H1 (cell line): ENCODE data around the gene UBE2H. TPM values are rescaled to one million over a fixed set of nuclear protein-coding genes. Genes with fewer than 3 reads are reported as not detected.

ENCODE experiments used
- CTCF ChIA-PET: fragments of 300-600 bp; sonication (Branson Sonifier 250); formaldehyde crosslinking; loops from one replicate; lab custom pipeline; 2021; ENCODE audit not compliant: partially characterized antibody; lab: Charles Lee
- POLR2A ChIA-PET: fragments of 300-600 bp; sonication (Branson Sonifier 250); formaldehyde crosslinking; loops from one replicate; lab custom pipeline; 2021; ENCODE audit warnings: inconsistent platforms; ENCODE audit not compliant: partially characterized antibody; lab: Charles Lee
- DNase-seq, 2 experiments: peaks; one replicate each; pipeline versions ENCODE4 v3.0.0 to v3.0.0-alpha.2; 2010 to 2022; ENCODE audit warnings: low spot score in 2 of 2, low read depth in 1 of 2, mixed read lengths in 1 of 2
- FAIRE-seq: peaks from 2 replicates; lab custom pipeline; 2011; peaks lifted over from hg19 to GRCh38; lab: Jason Lieb, UNC
- H2AFZ ChIP-seq: 2 replicates; pipeline ENCODE4 v1.8.1; 2012; ENCODE audit warnings: low read length, inconsistent platforms
- H2AK5ac ChIP-seq: 2 replicates; pipeline ENCODE4 v1.6.1; 2013; ENCODE audit warnings: low read depth, low read length
- H2BK120ac ChIP-seq: replicated peaks from 2 replicates; pipeline ENCODE3; 2013; ENCODE audit warnings: low read depth, low read length, inconsistent platforms
- H2BK12ac ChIP-seq: 2 replicates; pipeline ENCODE4 v1.6.1; 2013; ENCODE audit warnings: low read depth, low read length
- H2BK15ac ChIP-seq: 2 replicates; pipeline ENCODE4 v1.6.1; 2013; ENCODE audit warnings: low read length
- H2BK20ac ChIP-seq: 2 replicates; pipeline ENCODE4 v1.6.1; 2013; ENCODE audit warnings: low read length
- H2BK5ac ChIP-seq: 2 replicates; pipeline ENCODE4 v1.6.1; 2013; ENCODE audit warnings: low read depth, low read length
- H3K14ac ChIP-seq: 2 replicates; pipeline ENCODE4 v1.6.1; 2013; ENCODE audit warnings: inconsistent platforms; ENCODE audit not compliant: insufficient read length
- H3K18ac ChIP-seq: 2 replicates; pipeline ENCODE4 v1.6.1; 2013; ENCODE audit warnings: low read length; ENCODE audit errors: extremely low read depth
- H3K23ac ChIP-seq: 2 replicates; pipeline ENCODE4 v1.6.1; 2013; ENCODE audit warnings: inconsistent platforms; ENCODE audit not compliant: insufficient read length
- H3K23me2 ChIP-seq: 2 replicates; pipeline ENCODE4 v1.6.1; 2013; ENCODE audit warnings: low read depth, low read length
- H3K27ac ChIP-seq: 2 replicates; pipeline ENCODE4 v1.6.1; 2011; ENCODE audit warnings: low read depth, low read length, inconsistent platforms
- H3K27me3 ChIP-seq, 4 experiments: replicated peaks in 1 of 4; 1 replicate in 1 of 4; 2 replicates in 3 of 4; pipeline versions ENCODE4 v1.6.1 to v1.8.1; 2011 to 2013; ENCODE audit warnings: low read length in 3 of 4, mild to moderate bottlenecking in 3 of 4, inconsistent platforms in 2 of 4, mixed read lengths in 2 of 4, moderate library complexity in 1 of 4; ENCODE audit not compliant: control insufficient read depth in 3 of 4, insufficient read depth in 3 of 4; ENCODE audit errors: extremely low read depth in 1 of 4
- H3K36me3 ChIP-seq, 4 experiments: 2 replicates each; pipeline versions ENCODE4 v1.6.1 to v1.8.1; 2011 to 2013; ENCODE audit warnings: mild to moderate bottlenecking in 4 of 4, low read length in 3 of 4, moderate library complexity in 2 of 4, control low read depth in 1 of 4, inconsistent platforms in 1 of 4; ENCODE audit not compliant: insufficient read depth in 4 of 4, control insufficient read depth in 2 of 4
- H3K4ac ChIP-seq: replicated peaks from 2 replicates; pipeline ENCODE3; 2013; ENCODE audit warnings: low read length, low read depth, mixed read lengths, inconsistent platforms; ENCODE audit not compliant: insufficient read length
- H3K4me1 ChIP-seq, 4 experiments: replicated peaks in 1 of 4; 1 replicate in 1 of 4; 2 replicates in 3 of 4; pipeline versions ENCODE4 v1.6.1 to v1.8.1; 2011 to 2013; ENCODE audit warnings: low read length in 3 of 4, inconsistent platforms in 2 of 4, mixed read lengths in 1 of 4; ENCODE audit not compliant: insufficient read depth in 4 of 4, control insufficient read depth in 3 of 4
- H3K4me2 ChIP-seq, 2 experiments: 2 replicates each; pipeline versions ENCODE4 v1.6.1 to v1.8.1; 2011 to 2013; ENCODE audit warnings: low read depth in 2 of 2, low read length in 2 of 2, control low read depth in 1 of 2, inconsistent platforms in 1 of 2, mild to moderate bottlenecking in 1 of 2; ENCODE audit not compliant: insufficient read depth in 1 of 2
- H3K4me3 ChIP-seq, 4 experiments: fragments of 200-600, 300-600 bp in 1 of 4; sonication (generic), shearing (Covaris generic), sonication (Bioruptor Twin) in 1 of 4; 2 replicates each; pipeline versions ENCODE4 v1.5.1 to v1.8.1; 2011 to 2016; ENCODE audit warnings: low read length in 4 of 4, low read depth in 3 of 4, control low read depth in 2 of 4, inconsistent platforms in 2 of 4, mild to moderate bottlenecking in 2 of 4, mixed read lengths in 1 of 4, moderate library complexity in 1 of 4; ENCODE audit not compliant: insufficient read depth in 2 of 4; ENCODE audit errors: extremely low read depth in 1 of 4
- H3K56ac ChIP-seq: replicated peaks from 2 replicates; pipeline ENCODE3; 2013; ENCODE audit warnings: low read depth, mild to moderate bottlenecking, mixed read lengths, low read length, inconsistent platforms; ENCODE audit not compliant: insufficient read length
- H3K79me1 ChIP-seq: 2 replicates; pipeline ENCODE4 v1.6.1; 2013; ENCODE audit warnings: low read depth, low read length, control low read depth
- H3K79me2 ChIP-seq, 2 experiments: 2 replicates each; pipeline versions ENCODE4 v1.6.1 to v1.8.1; 2012 to 2013; ENCODE audit warnings: low read length in 2 of 2, mild to moderate bottlenecking in 2 of 2, inconsistent platforms in 1 of 2; ENCODE audit not compliant: insufficient read depth in 2 of 2, control insufficient read depth in 1 of 2
- H3K9ac ChIP-seq, 4 experiments: replicated peaks in 1 of 4; 1 replicate in 1 of 4; 2 replicates in 3 of 4; pipeline versions ENCODE4 v1.6.1 to v1.8.1; 2011 to 2013; ENCODE audit warnings: low read depth in 3 of 4, low read length in 3 of 4, control low read depth in 2 of 4, mild to moderate bottlenecking in 2 of 4, moderate library complexity in 2 of 4, inconsistent platforms in 1 of 4; ENCODE audit errors: extremely low read depth in 1 of 4
- H3K9me3 ChIP-seq, 2 experiments: 2 replicates each; pipeline versions ENCODE4 v1.6.1 to v1.8.1; 2012 to 2013; ENCODE audit warnings: mild to moderate bottlenecking in 2 of 2, moderate library complexity in 2 of 2, control low read depth in 1 of 2, inconsistent platforms in 1 of 2, low read depth in 1 of 2, low read length in 1 of 2, mixed read lengths in 1 of 2; ENCODE audit not compliant: insufficient read depth in 2 of 2
- H4K20me1 ChIP-seq, 2 experiments: replicated peaks in 1 of 2; 2 replicates each; pipeline versions ENCODE3 to v1.8.1; 2011 to 2013; ENCODE audit warnings: inconsistent platforms in 2 of 2, low read length in 2 of 2, mild to moderate bottlenecking in 1 of 2; ENCODE audit not compliant: insufficient read depth in 2 of 2, control insufficient read depth in 1 of 2
- H4K5ac ChIP-seq: 2 replicates; pipeline ENCODE4 v1.6.1; 2013; ENCODE audit warnings: low read length, low read depth, mixed read lengths, inconsistent platforms; ENCODE audit not compliant: insufficient read length
- H4K8ac ChIP-seq: 2 replicates; pipeline ENCODE4 v1.8.0; 2013; ENCODE audit warnings: mild to moderate bottlenecking, moderate library complexity, low read length, inconsistent platforms; ENCODE audit not compliant: insufficient read depth; ENCODE audit errors: extremely low read depth
- H4K91ac ChIP-seq: replicated peaks from 2 replicates; pipeline ENCODE3; 2013; ENCODE audit warnings: low read length, mixed read lengths, inconsistent platforms; ENCODE audit not compliant: insufficient read length
- ATF3 ChIP-seq: IDR thresholded peaks from 2 replicates; pipeline ENCODE4 v1.6.1; 2011; ENCODE audit warnings: low read depth, mild to moderate bottlenecking, low read length; ENCODE audit not compliant: insufficient read depth
- CHD2 ChIP-seq: IDR thresholded peaks from 2 replicates; pipeline ENCODE4 v1.6.1; 2012; ENCODE audit warnings: low read length, improper control_type of control experiment
- GTF2F1 ChIP-seq: IDR thresholded peaks from 2 replicates; pipeline ENCODE4 v1.6.1; 2012; ENCODE audit warnings: low read depth, low read length, improper control_type of control experiment, borderline replicate concordance
- JUND ChIP-seq: IDR thresholded peaks from 2 replicates; pipeline ENCODE4 v1.6.1; 2011; ENCODE audit warnings: mild to moderate bottlenecking, improper control_type of control experiment, low read length
- RFX5 ChIP-seq: IDR thresholded peaks from 2 replicates; pipeline ENCODE4 v1.6.1; 2011; ENCODE audit warnings: low read depth, low read length, improper control_type of control experiment, borderline replicate concordance
- TAF7 ChIP-seq: optimal IDR thresholded peaks from 2 replicates; pipeline ENCODE3; 2011; ENCODE audit warnings: low read depth, mild to moderate bottlenecking, inconsistent platforms, low read length, moderate library complexity, borderline replicate concordance
- WGBS, 2 experiments: shearing (Covaris generic) in 1 of 2; methylation state at CpG; one replicate each; pipeline versions ENCODE4 v1.1.6 to v1.1.7; 2013 to 2015; ENCODE audit warnings: low lambda C conversion rate in 2 of 2, mixed read lengths in 2 of 2, inconsistent platforms in 1 of 2, low coverage in 1 of 2, missing lambda C conversion rate in 1 of 2; ENCODE audit not compliant: insufficient replicate concordance in 2 of 2, insufficient coverage in 1 of 2, insufficient read length in 1 of 2; ENCODE audit errors: extremely low coverage in 1 of 2, missing lambda C conversion rate in 1 of 2; 5-methylcytosine and 5-hydroxymethylcytosine counted together
- polyA plus RNA-seq, 7 experiments: library from polyadenylated mRNA; depleted of rRNA in 3 of 7; stranded (reverse) in 5 of 7; unstranded in 2 of 7; fragments of >200 nt in 5 of 7; fragments of 200-250 nt in 2 of 7; gene quantifications; 1 replicate in 5 of 7; 2 replicates in 1 of 7; 4 replicates in 1 of 7; pipeline versions ENCODE4 v1.2.1 to v1.2.3, GENCODE V29; 2011 to 2013; ENCODE audit warnings: missing spikeins in 2 of 7, mixed read lengths in 2 of 7
- total RNA-seq: library from RNA; stranded (reverse); fragmentation: NEBNext Ultra II Directional; extraction: Animal tissue kit (Norgen Biotek cat#: 25700); gene quantifications from 2 replicates; pipeline ENCODE4 v1.2.1, GENCODE V29; 2021

Gene UBE2H
- total and polyA plus RNA-seq, 2 of the 8 experiments (the other 6 are each of a cell fraction or from before 2014, with no cell fraction given) = 30.6 to 62.2 TPM

DNA sequence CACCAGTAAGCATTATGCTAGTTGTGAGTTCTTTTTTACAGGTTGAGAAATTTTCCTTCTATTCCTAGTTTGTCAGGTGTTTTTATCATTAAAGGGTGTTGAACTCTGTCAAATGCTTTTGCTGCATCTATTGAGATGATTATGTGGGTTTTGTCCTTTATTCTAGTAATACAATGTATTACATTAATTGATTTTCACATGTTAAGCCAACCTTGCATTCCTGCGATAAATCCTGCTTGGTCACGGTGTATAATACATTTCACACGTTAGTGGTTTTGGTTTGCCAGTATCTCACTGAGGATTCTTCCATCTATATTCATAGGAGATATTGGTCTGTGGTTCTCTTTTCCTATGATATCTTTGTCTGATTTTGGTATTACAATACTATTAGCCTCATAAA lies 136.0 kb downstream of the UBE2H start:
- H2BK5ac ChIP-seq = no peak overlapping the region
- H3K23me2 ChIP-seq = no peaks in the 10 kb centered on the region
- no peak overlapping the region for H4K91ac ChIP-seq
- FAIRE-seq = no peak
- WGBS, 2 experiments = 94% methylated on average over 3 of the region's 3 CpGs; no CpG with 5 or more reads in 1 of the 2 experiments
- no peak overlapping the region for H3K4me3 ChIP-seq
- POLR2A ChIA-PET = no interaction called here
- no peak overlapping the region for H4K8ac ChIP-seq
- H3K36me3 ChIP-seq = no peaks in the 10 kb centered on the region
- no peaks in the 10 kb centered on the region for H4K20me1 ChIP-seq
- no peaks in the 10 kb centered on the region for H3K4me1 ChIP-seq
- H3K79me1 ChIP-seq = no peaks in the 10 kb centered on the region
- no peak overlapping the region for H2BK15ac ChIP-seq
- H2BK20ac ChIP-seq = no peak overlapping the region
- H3K14ac ChIP-seq = no peak overlapping the region
- H4K5ac ChIP-seq = no peak overlapping the region
- H3K27me3 ChIP-seq = no peaks in the 10 kb centered on the region
- no peak overlapping the region for H2BK12ac ChIP-seq
- H3K56ac ChIP-seq = no peak overlapping the region
- H3K4me2 ChIP-seq = no peak overlapping the region
- H3K9me3 ChIP-seq = 0 out of 4 replicates have a peak, but pooled peaks cover 0 to 6% of the 10 kb centered on the region in 2 experiments
- no peak overlapping the region for H2AFZ ChIP-seq
- CTCF ChIA-PET = interaction anchor here (1.0 to 2.0 kb wide), 3 partner anchors 8 to 195 kb away, joined by 3 to 5 read pairs (median 4); no protein-coding TSS in a partner anchor
- H3K18ac ChIP-seq = no peak overlapping the region
- no peak overlapping the region for H3K4ac ChIP-seq
- no peaks in the 10 kb centered on the region for H3K79me2 ChIP-seq
- no peak overlapping the region for H2AK5ac ChIP-seq
- no peak for DNase-seq
- H3K9ac ChIP-seq = no peak overlapping the region
- no peak overlapping the region for H3K23ac ChIP-seq
- TF ChIP-seq JUND (no peak), CHD2 (no peak), ATF3 (no peak), RFX5 (no peak), TAF7 (no peak), GTF2F1 (no peak)
- H3K27ac ChIP-seq = no peak overlapping the region
- H2BK120ac ChIP-seq = no peak overlapping the region
